ENCODE results near the gene ONECUT1. TPM values are rescaled to one million over a fixed set of nuclear protein-coding genes. Genes with fewer than 3 reads are reported as not detected.

ONECUT1 gene
- polyA plus RNA-seq, 2 of the 4 experiments (the other 2 are of a cell fraction): 0.05 to 0.36 TPM

- no peak for TF ChIP-seq ZC3H11A (IDR thresholded peaks at IDR 0.05)
- no peak for TF ChIP-seq HOXB13 (CRISPR knock-in tag; IDR thresholded peaks at IDR 0.05; ENCODE audit: low read depth)
- no peak for TF ChIP-seq HDAC2 (IDR thresholded peaks at IDR 0.05)
- TF ChIP-seq, protein P1, sequence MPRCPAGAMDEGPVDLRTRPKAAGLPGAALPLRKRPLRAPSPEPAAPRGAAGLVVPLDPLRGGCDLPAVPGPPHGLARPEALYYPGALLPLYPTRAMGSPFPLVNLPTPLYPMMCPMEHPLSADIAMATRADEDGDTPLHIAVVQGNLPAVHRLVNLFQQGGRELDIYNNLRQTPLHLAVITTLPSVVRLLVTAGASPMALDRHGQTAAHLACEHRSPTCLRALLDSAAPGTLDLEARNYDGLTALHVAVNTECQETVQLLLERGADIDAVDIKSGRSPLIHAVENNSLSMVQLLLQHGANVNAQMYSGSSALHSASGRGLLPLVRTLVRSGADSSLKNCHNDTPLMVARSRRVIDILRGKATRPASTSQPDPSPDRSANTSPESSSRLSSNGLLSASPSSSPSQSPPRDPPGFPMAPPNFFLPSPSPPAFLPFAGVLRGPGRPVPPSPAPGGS (IDR thresholded peaks at IDR 0.05): no peak
- TF ChIP-seq CEBPB (IDR thresholded peaks at IDR 0.05): no peak
Observed at GRCh38 chr15:52746162-52746757, 43.9 kb downstream of the ONECUT1 start (continued).

- Histone ChIP-seq H3K4me2 (no peak overlapping the region), H3K9me3 (no peaks in the 10 kb centered on the region), H3K27ac (no peak overlapping the region), H3K4me3 (no peak overlapping the region), H3K4me1 (peaks cover 13% of the 10 kb centered on the region; the same call in 2 of the 3 replicates)
- WGBS (ENCODE audit: missing lambda C conversion rate): 79% methylated on average over 12 of the region's 12 CpGs
- DNase-seq (ENCODE audit: low read depth in 1 of 2, low spot score in 1 of 2): no peak
- no peak for ATAC-seq
- POLR2A ChIA-PET: no interaction called here
- no peak for FAIRE-seq
- TF ChIP-seq CHD4 (IDR thresholded peaks at IDR 0.05; ENCODE audit: borderline replicate concordance): no peak
- TF ChIP-seq BHLHE40 (IDR thresholded peaks at IDR 0.05; ENCODE audit: low read depth, low read length): no peak
- no peak for TF ChIP-seq JUNB (IDR thresholded peaks at IDR 0.05)
- no peak for TF ChIP-seq KDM5A (IDR thresholded peaks at IDR 0.05)
- TF ChIP-seq RARB (CRISPR knock-in tag; IDR thresholded peaks at IDR 0.05): no peak
- no peak for TF ChIP-seq ZNF302 (CRISPR knock-in tag; IDR thresholded peaks at IDR 0.05)
- no peak for TF ChIP-seq PHF8 (IDR thresholded peaks at IDR 0.05; ENCODE audit: borderline replicate concordance, low read depth)
- no peak for TF ChIP-seq ZFP36 (IDR thresholded peaks at IDR 0.05; ENCODE audit: borderline replicate concordance, partially characterized antibody)
- TF ChIP-seq TP53 (CRISPR knock-in tag; IDR thresholded peaks at IDR 0.05): no peak
- no peak for TF ChIP-seq POLR2AphosphoS2 (conservative IDR thresholded peaks at IDR 0.05; ENCODE audit: low read length)
- TF ChIP-seq JUN (IDR thresholded peaks at IDR 0.05): no peak
- TF ChIP-seq, protein P2, sequence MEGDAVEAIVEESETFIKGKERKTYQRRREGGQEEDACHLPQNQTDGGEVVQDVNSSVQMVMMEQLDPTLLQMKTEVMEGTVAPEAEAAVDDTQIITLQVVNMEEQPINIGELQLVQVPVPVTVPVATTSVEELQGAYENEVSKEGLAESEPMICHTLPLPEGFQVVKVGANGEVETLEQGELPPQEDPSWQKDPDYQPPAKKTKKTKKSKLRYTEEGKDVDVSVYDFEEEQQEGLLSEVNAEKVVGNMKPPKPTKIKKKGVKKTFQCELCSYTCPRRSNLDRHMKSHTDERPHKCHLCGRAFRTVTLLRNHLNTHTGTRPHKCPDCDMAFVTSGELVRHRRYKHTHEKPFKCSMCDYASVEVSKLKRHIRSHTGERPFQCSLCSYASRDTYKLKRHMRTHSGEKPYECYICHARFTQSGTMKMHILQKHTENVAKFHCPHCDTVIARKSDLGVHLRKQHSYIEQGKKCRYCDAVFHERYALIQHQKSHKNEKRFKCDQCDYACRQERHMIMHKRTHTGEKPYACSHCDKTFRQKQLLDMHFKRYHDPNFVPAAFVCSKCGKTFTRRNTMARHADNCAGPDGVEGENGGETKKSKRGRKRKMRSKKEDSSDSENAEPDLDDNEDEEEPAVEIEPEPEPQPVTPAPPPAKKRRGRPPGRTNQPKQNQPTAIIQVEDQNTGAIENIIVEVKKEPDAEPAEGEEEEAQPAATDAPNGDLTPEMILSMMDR (IDR thresholded peaks at IDR 0.05): no peak
- no peak for TF ChIP-seq HOXA7 (CRISPR knock-in tag; IDR thresholded peaks at IDR 0.05)
- TF ChIP-seq FOSB (CRISPR knock-in tag; IDR thresholded peaks at IDR 0.05): no peak
- no peak for TF ChIP-seq EHF (CRISPR knock-in tag; IDR thresholded peaks at IDR 0.05)
- TF ChIP-seq NPAS2 (CRISPR knock-in tag; IDR thresholded peaks at IDR 0.05; ENCODE audit: borderline replicate concordance): no peak
- TF ChIP-seq RAD21 (conservative IDR thresholded peaks at IDR 0.05 in 1 of 2, IDR thresholded peaks at IDR 0.05 in 1 of 2): no peak
- TF ChIP-seq MYC (IDR thresholded peaks at IDR 0.05; ENCODE audit: borderline replicate concordance, low read length): no peak
- CTCF ChIA-PET: interaction anchor here (2.8 kb wide), 1 partner anchor 11 kb away, joined by 12 read pairs; no protein-coding TSS in a partner anchor
Observed at GRCh38 chr15:52745326-52746161, 44.6 kb downstream of the ONECUT1 start.
